Measurements from ENCODE around the gene PITX1.

PITX1 gene

GRCh38 chr5:135045488-135045887, 11.5 kb upstream of the PITX1 start:
- no peaks in the 10 kb centered on the region for H3K36me3 ChIP-seq
- DNase-seq: no peak
- no peaks in the 10 kb centered on the region for H3K27me3 ChIP-seq (ENCODE audit: insufficient read depth, low read depth, severe bottlenecking)
- H3K27ac ChIP-seq: no peak overlapping the region
- TF ChIP-seq, protein P1, sequence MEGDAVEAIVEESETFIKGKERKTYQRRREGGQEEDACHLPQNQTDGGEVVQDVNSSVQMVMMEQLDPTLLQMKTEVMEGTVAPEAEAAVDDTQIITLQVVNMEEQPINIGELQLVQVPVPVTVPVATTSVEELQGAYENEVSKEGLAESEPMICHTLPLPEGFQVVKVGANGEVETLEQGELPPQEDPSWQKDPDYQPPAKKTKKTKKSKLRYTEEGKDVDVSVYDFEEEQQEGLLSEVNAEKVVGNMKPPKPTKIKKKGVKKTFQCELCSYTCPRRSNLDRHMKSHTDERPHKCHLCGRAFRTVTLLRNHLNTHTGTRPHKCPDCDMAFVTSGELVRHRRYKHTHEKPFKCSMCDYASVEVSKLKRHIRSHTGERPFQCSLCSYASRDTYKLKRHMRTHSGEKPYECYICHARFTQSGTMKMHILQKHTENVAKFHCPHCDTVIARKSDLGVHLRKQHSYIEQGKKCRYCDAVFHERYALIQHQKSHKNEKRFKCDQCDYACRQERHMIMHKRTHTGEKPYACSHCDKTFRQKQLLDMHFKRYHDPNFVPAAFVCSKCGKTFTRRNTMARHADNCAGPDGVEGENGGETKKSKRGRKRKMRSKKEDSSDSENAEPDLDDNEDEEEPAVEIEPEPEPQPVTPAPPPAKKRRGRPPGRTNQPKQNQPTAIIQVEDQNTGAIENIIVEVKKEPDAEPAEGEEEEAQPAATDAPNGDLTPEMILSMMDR (IDR thresholded peaks at IDR 0.05; ENCODE audit: low read depth, low read length): no peak
- no peak overlapping the region for H3K4me3 ChIP-seq (ENCODE audit: low read depth, low read length)
- H3K9me3 ChIP-seq (ENCODE audit: severe bottlenecking): no peaks in the 10 kb centered on the region

- DNase-seq: no peak
- Histone ChIP-seq H3K9me3 (ENCODE audit: severe bottlenecking) (no peaks in the 10 kb centered on the region), H3K27me3 (ENCODE audit: insufficient read depth, low read depth, severe bottlenecking) (no peaks in the 10 kb centered on the region)
These were observed 8.6 kb upstream of the PITX1 start for GRCh38 chr5:135042595-135042994.

GRCh38 chr5:135041726-135042125, 7.7 kb upstream of the PITX1 start:
- H3K27me3 ChIP-seq (ENCODE audit: insufficient read depth, low read depth, severe bottlenecking): no peaks in the 10 kb centered on the region

More at GRCh38 chr5:135042595-135042994, 8.6 kb upstream of the PITX1 start:
- Histone ChIP-seq H3K36me3 (no peaks in the 10 kb centered on the region), H3K4me3 (ENCODE audit: low read depth, low read length) (no peak overlapping the region), H3K27ac (no peak overlapping the region)
- TF ChIP-seq, protein P1 (IDR thresholded peaks at IDR 0.05; ENCODE audit: low read depth, low read length): no peak

DNA sequence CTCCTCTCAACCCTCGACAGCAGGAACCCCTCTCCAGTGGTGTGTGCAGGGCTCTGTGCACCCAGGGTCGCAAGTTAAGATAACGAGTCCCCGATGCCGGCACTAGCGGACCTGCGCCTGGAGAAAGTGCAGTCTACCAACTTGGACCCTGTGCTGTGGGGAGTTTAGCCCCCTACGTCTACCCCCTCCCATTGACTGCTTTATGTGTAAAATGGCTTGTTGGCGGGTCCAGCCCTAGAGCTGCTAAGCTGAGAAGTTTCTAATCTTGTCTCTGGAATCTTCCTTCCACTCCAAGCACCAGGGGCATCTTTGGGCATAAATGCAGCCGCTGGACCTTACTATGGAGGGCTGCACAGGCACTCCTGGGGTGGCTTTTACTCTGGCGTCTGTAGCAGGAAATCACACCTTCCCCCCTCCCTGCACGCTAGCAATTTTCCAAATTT, 7.1 kb upstream of the PITX1 start:
- DNase-seq: no peak
- no peaks in the 10 kb centered on the region for H3K9me3 ChIP-seq (ENCODE audit: severe bottlenecking)
- no peak overlapping the region for H3K4me3 ChIP-seq (ENCODE audit: low read depth, low read length)
- H3K27ac ChIP-seq: no peak overlapping the region
- H3K27me3 ChIP-seq (ENCODE audit: insufficient read depth, low read depth, severe bottlenecking): no peaks in the 10 kb centered on the region
- TF ChIP-seq, protein P1 (IDR thresholded peaks at IDR 0.05; ENCODE audit: low read depth, low read length): no peak
- no peaks in the 10 kb centered on the region for H3K36me3 ChIP-seq

More at GRCh38 chr5:135041726-135042125, 7.7 kb upstream of the PITX1 start:
- H3K36me3 ChIP-seq: no peaks in the 10 kb centered on the region
- DNase-seq: no peak
- no peak overlapping the region for H3K27ac ChIP-seq
- H3K9me3 ChIP-seq (ENCODE audit: severe bottlenecking): no peaks in the 10 kb centered on the region
- TF ChIP-seq, protein P1 (IDR thresholded peaks at IDR 0.05; ENCODE audit: low read depth, low read length): no peak
- H3K4me3 ChIP-seq (ENCODE audit: low read depth, low read length): no peak overlapping the region

DNA sequence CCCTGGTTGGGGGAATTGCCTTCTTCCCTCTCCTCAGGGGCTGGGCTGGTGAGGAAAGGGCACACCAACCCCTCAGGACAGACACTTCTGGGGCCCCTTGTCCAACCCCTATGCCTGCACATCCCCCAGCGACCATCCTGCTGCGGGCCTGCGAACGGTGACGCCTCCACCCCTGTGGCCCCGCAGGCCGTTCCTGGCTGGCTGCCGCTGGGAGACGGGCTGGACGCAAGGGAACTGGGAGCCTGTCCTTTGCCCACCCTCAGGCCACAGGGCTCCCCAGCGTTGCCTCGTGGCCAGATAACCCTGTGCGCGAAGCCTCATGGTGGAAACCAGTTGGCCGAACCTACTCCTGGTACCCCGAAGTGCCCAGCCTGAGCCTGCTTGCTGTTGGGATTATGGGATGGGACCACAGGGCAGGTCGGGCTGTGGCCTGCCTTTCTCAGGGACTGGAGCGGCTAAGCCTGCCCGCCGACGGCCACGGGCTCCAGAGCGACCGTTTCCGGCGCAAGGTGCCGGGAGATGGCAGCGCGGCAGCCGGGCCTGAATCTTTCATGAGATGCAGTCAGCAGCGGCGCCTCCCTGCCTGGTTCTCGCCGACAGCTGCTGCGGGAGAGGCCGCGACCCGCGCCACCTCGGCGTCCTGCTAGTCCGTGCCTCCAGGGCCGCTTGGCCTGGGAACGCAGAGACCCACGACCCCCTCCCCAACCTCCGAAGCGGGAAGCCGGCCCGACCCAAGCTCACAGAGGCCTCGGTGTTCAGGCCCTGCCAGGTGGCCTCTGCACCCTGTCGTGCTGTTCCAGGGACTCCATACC, 6.5 kb upstream of the PITX1 start:
- TF ChIP-seq, protein P1 (IDR thresholded peaks at IDR 0.05; ENCODE audit: low read depth, low read length): no peak
- Histone ChIP-seq H3K4me3 (ENCODE audit: low read depth, low read length) (no peak overlapping the region), H3K27ac (no peak overlapping the region), H3K36me3 (no peaks in the 10 kb centered on the region), H3K9me3 (ENCODE audit: severe bottlenecking) (no peaks in the 10 kb centered on the region), H3K27me3 (ENCODE audit: insufficient read depth, low read depth, severe bottlenecking) (no peaks in the 10 kb centered on the region)
- DNase-seq: no peak

- Histone ChIP-seq H3K27me3 (ENCODE audit: insufficient read depth, low read depth, severe bottlenecking) (no peaks in the 10 kb centered on the region), H3K27ac (no peak overlapping the region), H3K4me3 (ENCODE audit: low read depth, low read length) (no peak overlapping the region)
These were observed 6.0 kb upstream of the PITX1 start for GRCh38 chr5:135040034-135040332.

More at GRCh38 chr5:135040034-135040332, 6.0 kb upstream of the PITX1 start:
- no peaks in the 10 kb centered on the region for H3K9me3 ChIP-seq (ENCODE audit: severe bottlenecking)
- no peak for DNase-seq
- no peaks in the 10 kb centered on the region for H3K36me3 ChIP-seq
- TF ChIP-seq, protein P1 (IDR thresholded peaks at IDR 0.05; ENCODE audit: low read depth, low read length): no peak

All from WERI-Rb-1 (cell line).